Vagina (tissue), 2 donors: Measurements from ENCODE around the gene PAPPA2.

ENCODE experiments used
- CTCF ChIP-seq, 3 experiments: fragments of 450-650 bp in 2 of 3; fragments of 200-600 bp in 1 of 3; sonication (generic) in 1 of 3; IDR thresholded peaks; one replicate each; pipeline ENCODE4 v1.5.1; 2017 to 2019; ENCODE audit warnings: antibody characterized with exemption in 3 of 3, mild to moderate bottlenecking in 2 of 3, moderate library complexity in 2 of 3
- POLR2A ChIP-seq, 2 donors: fragments of 450-650 bp; IDR thresholded peaks; one replicate each; pipeline ENCODE4 v1.6.1; 2017; ENCODE audit warnings: antibody characterized with exemption in 2 of 2, mild to moderate bottlenecking in 2 of 2, moderate library complexity in 2 of 2
- POLR2AphosphoS5 ChIP-seq, 2 donors: sonication (generic); formaldehyde crosslinking; IDR thresholded peaks; one replicate each; pipeline ENCODE4 v1.9.0; 2017; ENCODE audit warnings: antibody characterized with exemption in 2 of 2, mild to moderate bottlenecking in 2 of 2, low read depth in 1 of 2; ENCODE audit not compliant: insufficient read depth in 1 of 2

- no peak for TF ChIP-seq POLR2AphosphoS5 (IDR thresholded peaks at IDR 0.05; ENCODE audit: insufficient read depth in 1 of 2, low read depth in 1 of 2)
- no peak for TF ChIP-seq CTCF (IDR thresholded peaks at IDR 0.05)
- no peak for TF ChIP-seq POLR2A (IDR thresholded peaks at IDR 0.05)
Measured at GRCh38 chr1:176656257-176656995, 193.5 kb downstream of the PAPPA2 start.
